Hepatocyte (in vitro differentiated cells): Measurements from ENCODE around the gene EFHD2. TPM values are rescaled to one million over a fixed set of nuclear protein-coding genes. Genes with fewer than 3 reads are reported as not detected.

Experiments
- DNase-seq: peaks from one replicate; pipeline ENCODE4 v3.0.0-alpha.2; 2016; ENCODE audit warnings: low spot score
- H2AFZ ChIP-seq: fragments of 200-600 bp; sonication (generic); 2 replicates; pipeline ENCODE4 v1.6.0; 2016; ENCODE audit warnings: antibody characterized with exemption, mild to moderate bottlenecking
- H3K27ac ChIP-seq: fragments of 200-600 bp; sonication (generic); 2 replicates; pipeline ENCODE4 v1.5.1; 2016; ENCODE audit warnings: mild to moderate bottlenecking
- H3K27me3 ChIP-seq: fragments of 200-600 bp; sonication (generic); 2 replicates; pipeline ENCODE4 v1.6.1; 2016
- H3K36me3 ChIP-seq: fragments of 200-600 bp; sonication (generic); replicated peaks from 2 replicates; pipeline ENCODE4 v1.5.1; 2016; ENCODE audit warnings: low read depth; ENCODE audit not compliant: insufficient read depth
- H3K4me1 ChIP-seq: fragments of 200-600 bp; sonication (generic); 2 replicates; pipeline ENCODE4 v1.5.1; 2016; ENCODE audit warnings: mild to moderate bottlenecking, moderate library complexity; ENCODE audit not compliant: insufficient read depth
- H3K4me2 ChIP-seq: fragments of 200-600 bp; sonication (generic); 2 replicates; pipeline ENCODE4 v1.6.0; 2016
- H3K4me3 ChIP-seq: fragments of 200-600 bp; sonication (generic); 2 replicates; pipeline ENCODE4 v1.5.1; 2016; ENCODE audit warnings: mild to moderate bottlenecking
- H3K79me2 ChIP-seq: fragments of 200-600 bp; sonication (generic); 2 replicates; pipeline ENCODE4 v1.6.0; 2017; ENCODE audit warnings: mild to moderate bottlenecking
- H3K9me2 ChIP-seq: fragments of 200-600 bp; sonication (generic); replicated peaks from 2 replicates; pipeline ENCODE4 v1.6.0; 2017; ENCODE audit warnings: mild to moderate bottlenecking; ENCODE audit not compliant: insufficient read depth
- H3K9me3 ChIP-seq: fragments of 200-600 bp; sonication (generic); 2 replicates; pipeline ENCODE4 v1.5.1; 2016; ENCODE audit warnings: low read depth, mild to moderate bottlenecking
- H4K20me1 ChIP-seq: fragments of 200-600 bp; sonication (generic); 2 replicates; pipeline ENCODE4 v1.6.0; 2016; ENCODE audit warnings: mild to moderate bottlenecking; ENCODE audit not compliant: insufficient read depth, poor library complexity, severe bottlenecking
- CTCF ChIP-seq: fragments of 200-600 bp; sonication (generic); IDR thresholded peaks from 2 replicates; pipeline ENCODE4 v1.5.1; 2016; ENCODE audit warnings: antibody characterized with exemption, mild to moderate bottlenecking; ENCODE audit not compliant: poor library complexity
- EZH2 ChIP-seq: fragments of 200-600 bp; sonication (generic); IDR thresholded peaks from 2 replicates; pipeline ENCODE4 v1.6.1; 2016; ENCODE audit warnings: antibody characterized with exemption, mild to moderate bottlenecking, borderline replicate concordance
- EZH2phosphoT487 ChIP-seq: fragments of 200-600 bp; sonication (generic); IDR thresholded peaks from one replicate; pipeline ENCODE4 v1.6.1; 2018; ENCODE audit warnings: antibody characterized with exemption, mild to moderate bottlenecking, low read depth, moderate library complexity; ENCODE audit not compliant: unreplicated experiment, severe bottlenecking
- WGBS: methylation state at CpG from one replicate; pipeline ENCODE4 v1.1.6; 2016; ENCODE audit warnings: low lambda C conversion rate; ENCODE audit errors: missing lambda C conversion rate; 5-methylcytosine and 5-hydroxymethylcytosine counted together
- polyA plus RNA-seq: library from polyadenylated mRNA; unstranded; fragments of >200 nt; fragmentation: Nextera tagmentation; extraction: Ambion mirVana; gene quantifications from 2 replicates; pipeline ENCODE4 v1.2.1, GENCODE V29; 2016
- total RNA-seq: library from RNA; depleted of rRNA; stranded (reverse); fragments of >200 nt; gene quantifications from 2 replicates; pipeline ENCODE4 v1.2.3, GENCODE V29; 2014

Gene EFHD2
- total and polyA plus RNA-seq, 2 experiments from 2014 or later: 34.4 to 63.7 TPM

GRCh38 chr1:15445390-15446122, 35.9 kb downstream of the EFHD2 start:
- Histone ChIP-seq H3K4me3 (no peak overlapping the region), H3K4me1 (no peaks in the 10 kb centered on the region), H4K20me1 (no peaks in the 10 kb centered on the region), H2AFZ (no peak overlapping the region), H3K27me3 (no peaks in the 10 kb centered on the region), H3K79me2 (no peaks in the 10 kb centered on the region), H3K4me2 (no peak overlapping the region), H3K36me3 (no peaks in the 10 kb centered on the region), H3K9me2 (no peaks in the 10 kb centered on the region), H3K9me3 (no peaks in the 10 kb centered on the region), H3K27ac (no peak overlapping the region)
- DNase-seq: no peak
- no peak for TF ChIP-seq EZH2
- TF ChIP-seq CTCF: no peak
- no peak for TF ChIP-seq EZH2phosphoT487
- 91% methylated on average over 13 of the region's 14 CpGs for WGBS

GRCh38 chr1:15446212-15446611, 36.5 kb downstream of the EFHD2 start:
- Histone ChIP-seq H3K27ac (no peak overlapping the region), H3K27me3 (no peaks in the 10 kb centered on the region), H3K9me3 (no peaks in the 10 kb centered on the region), H3K4me1 (no peaks in the 10 kb centered on the region), H3K36me3 (no peaks in the 10 kb centered on the region), H2AFZ (no peak overlapping the region), H4K20me1 (no peaks in the 10 kb centered on the region), H3K4me3 (no peak overlapping the region), H3K79me2 (no peaks in the 10 kb centered on the region), H3K9me2 (no peaks in the 10 kb centered on the region), H3K4me2 (no peak overlapping the region)
- 97% methylated on average over 4 of the region's 4 CpGs for WGBS
- DNase-seq: no peak
- TF ChIP-seq EZH2phosphoT487 (no peak), EZH2 (no peak), CTCF (no peak)

GRCh38 chr1:15448877-15449462, 39.3 kb downstream of the EFHD2 start:
- TF ChIP-seq EZH2phosphoT487 (no peak), EZH2 (no peak)
- H3K79me2 ChIP-seq: no peaks in the 10 kb centered on the region
- 90% methylated on average over 3 of the region's 3 CpGs for WGBS
- no peaks in the 10 kb centered on the region for H3K9me3 ChIP-seq
- H4K20me1 ChIP-seq: no peaks in the 10 kb centered on the region
- H3K36me3 ChIP-seq: no peaks in the 10 kb centered on the region
- peaks cover 2% of the 10 kb centered on the region for H3K4me1 ChIP-seq
- no peak overlapping the region for H3K4me3 ChIP-seq
- no peaks in the 10 kb centered on the region for H3K27me3 ChIP-seq
- no peaks in the 10 kb centered on the region for H3K9me2 ChIP-seq
- H2AFZ ChIP-seq: no peak overlapping the region
- H3K4me2 ChIP-seq: no peak overlapping the region
- no peak overlapping the region for H3K27ac ChIP-seq
- DNase-seq: no peak

GRCh38 chr1:15449567-15449966, 39.9 kb downstream of the EFHD2 start:
- no peak overlapping the region for H3K27ac ChIP-seq
- no peaks in the 10 kb centered on the region for H3K9me2 ChIP-seq
- no peaks in the 10 kb centered on the region for H3K27me3 ChIP-seq
- no peak for DNase-seq
- TF ChIP-seq CTCF: no peak
- no peak for TF ChIP-seq EZH2
- no peak for TF ChIP-seq EZH2phosphoT487
- 87% methylated on average over 3 of the region's 3 CpGs for WGBS
- no peaks in the 10 kb centered on the region for H4K20me1 ChIP-seq
- no peak overlapping the region for H3K4me3 ChIP-seq
- H3K4me1 ChIP-seq: peaks cover 6% of the 10 kb centered on the region
- H2AFZ ChIP-seq: no peak overlapping the region
- H3K4me2 ChIP-seq: no peak overlapping the region
- H3K9me3 ChIP-seq: no peaks in the 10 kb centered on the region
- H3K36me3 ChIP-seq: no peaks in the 10 kb centered on the region
- H3K79me2 ChIP-seq: no peaks in the 10 kb centered on the region
